Adrenal gland (tissue), 5 donors: Measurements from ENCODE around the gene CCDC177.

ENCODE experiments used
- POLR2A ChIP-seq, 2 donors: fragments of 450-650 bp; IDR thresholded peaks; one replicate each; pipeline ENCODE4 v1.6.1; 2017; ENCODE audit warnings: antibody characterized with exemption in 2 of 2, mild to moderate bottlenecking in 2 of 2, moderate library complexity in 1 of 2
- TF ChIP-seq, protein P1 (sequence below), 6 experiments: fragments of 450-650 bp in 4 of 6; fragments of 200-600 bp in 2 of 6; sonication (generic) in 1 of 6; IDR thresholded peaks; 1 replicate in 5 of 6; 2 replicates in 1 of 6; pipeline versions ENCODE4 v1.5.1 to v1.8.0; 2016 to 2021; ENCODE audit warnings: antibody characterized with exemption in 6 of 6, mild to moderate bottlenecking in 2 of 6, moderate library complexity in 1 of 6
- donor health status: DM: no; HTN: no; CAD: no.

GRCh38 chr14:69570836-69571330, 3.8 kb downstream of the CCDC177 start:
- TF ChIP-seq, protein P1, sequence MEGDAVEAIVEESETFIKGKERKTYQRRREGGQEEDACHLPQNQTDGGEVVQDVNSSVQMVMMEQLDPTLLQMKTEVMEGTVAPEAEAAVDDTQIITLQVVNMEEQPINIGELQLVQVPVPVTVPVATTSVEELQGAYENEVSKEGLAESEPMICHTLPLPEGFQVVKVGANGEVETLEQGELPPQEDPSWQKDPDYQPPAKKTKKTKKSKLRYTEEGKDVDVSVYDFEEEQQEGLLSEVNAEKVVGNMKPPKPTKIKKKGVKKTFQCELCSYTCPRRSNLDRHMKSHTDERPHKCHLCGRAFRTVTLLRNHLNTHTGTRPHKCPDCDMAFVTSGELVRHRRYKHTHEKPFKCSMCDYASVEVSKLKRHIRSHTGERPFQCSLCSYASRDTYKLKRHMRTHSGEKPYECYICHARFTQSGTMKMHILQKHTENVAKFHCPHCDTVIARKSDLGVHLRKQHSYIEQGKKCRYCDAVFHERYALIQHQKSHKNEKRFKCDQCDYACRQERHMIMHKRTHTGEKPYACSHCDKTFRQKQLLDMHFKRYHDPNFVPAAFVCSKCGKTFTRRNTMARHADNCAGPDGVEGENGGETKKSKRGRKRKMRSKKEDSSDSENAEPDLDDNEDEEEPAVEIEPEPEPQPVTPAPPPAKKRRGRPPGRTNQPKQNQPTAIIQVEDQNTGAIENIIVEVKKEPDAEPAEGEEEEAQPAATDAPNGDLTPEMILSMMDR (IDR thresholded peaks at IDR 0.05), result no peak
- no peak for TF ChIP-seq POLR2A (IDR thresholded peaks at IDR 0.05)
